H1 (cell line): ENCODE measurements around the gene SMIM29. TPM values are rescaled to one million over a fixed set of nuclear protein-coding genes. Genes with fewer than 3 reads are reported as not detected.
A peak's percentile ranks its signal among the peaks of the same experiment; 100 is the strongest.

Experiments used
- ASH2L ChIP-seq: fragments of 200-600, 300-600 bp; sonication (generic); IDR thresholded peaks from one replicate; pipeline ENCODE4 v1.7.1; 2017; ENCODE audit warnings: low read length
- GTF2F1 ChIP-seq: IDR thresholded peaks from 2 replicates; pipeline ENCODE4 v1.6.1; 2012; ENCODE audit warnings: low read depth, low read length, improper control_type of control experiment, borderline replicate concordance
- HDAC2 ChIP-seq, 2 experiments: fragments of 300-600 bp in 1 of 2; sonication (generic) in 1 of 2; IDR thresholded peaks; 2 replicates each; pipeline ENCODE4 v1.6.1; 2011 to 2012; ENCODE audit warnings: low read depth in 2 of 2, low read length in 2 of 2, mild to moderate bottlenecking in 2 of 2, moderate library complexity in 2 of 2, borderline replicate concordance in 1 of 2, inconsistent platforms in 1 of 2
- KDM1A ChIP-seq: fragments of 200-600, 300-600 bp; sonication (generic); IDR thresholded peaks from 2 replicates; pipeline ENCODE4 v1.7.1; 2016; ENCODE audit warnings: mild to moderate bottlenecking, low read length, borderline replicate concordance
- MAFK ChIP-seq: IDR thresholded peaks from 2 replicates; pipeline ENCODE4 v1.6.1; 2012; ENCODE audit warnings: low read depth, mild to moderate bottlenecking, improper control_type of control experiment, low read length
- MAX ChIP-seq: IDR thresholded peaks from 2 replicates; pipeline ENCODE4 v1.6.1; 2012; ENCODE audit warnings: inconsistent platforms
- NRF1 ChIP-seq: IDR thresholded peaks from 2 replicates; pipeline ENCODE4 v1.6.1; 2011; ENCODE audit warnings: mild to moderate bottlenecking, low read depth, low read length, improper control_type of control experiment
- PHF8 ChIP-seq: fragments of 200-600 bp; sonication (generic); conservative IDR thresholded peaks from 2 replicates; pipeline ENCODE4 v1.7.1; 2012; ENCODE audit warnings: low read depth, mild to moderate bottlenecking, inconsistent platforms, low read length, moderate library complexity
- RAD21 ChIP-seq, 2 experiments: IDR thresholded peaks in 1 of 2; conservative IDR thresholded peaks in 1 of 2; 2 replicates each; pipeline ENCODE4 v1.6.1; 2011; ENCODE audit warnings: low read depth in 2 of 2, low read length in 2 of 2, improper control_type of control experiment in 1 of 2, inconsistent platforms in 1 of 2, mild to moderate bottlenecking in 1 of 2, moderate library complexity in 1 of 2
- RBBP5 ChIP-seq: IDR thresholded peaks from 2 replicates; pipeline ENCODE4 v1.7.1; 2012; ENCODE audit warnings: low read depth, mild to moderate bottlenecking, inconsistent platforms, low read length, moderate library complexity, borderline replicate concordance
- RFX5 ChIP-seq: IDR thresholded peaks from 2 replicates; pipeline ENCODE4 v1.6.1; 2011; ENCODE audit warnings: low read depth, low read length, improper control_type of control experiment, borderline replicate concordance
- RNF2 ChIP-seq: fragments of 200-900, 300-1000 bp; sonication (generic); IDR thresholded peaks from 2 replicates; pipeline ENCODE4 v1.7.1; 2016; ENCODE audit warnings: borderline replicate concordance, low read depth, mild to moderate bottlenecking, antibody characterized with exemption, low read length; ENCODE audit not compliant: poor library complexity, severe bottlenecking; ENCODE audit errors: missing control alignments
- RXRA ChIP-seq: IDR thresholded peaks from 2 replicates; pipeline ENCODE4 v1.6.1; 2011; ENCODE audit warnings: low read depth, mild to moderate bottlenecking, low read length, moderate library complexity; ENCODE audit not compliant: insufficient read depth
- SIN3A ChIP-seq, 2 experiments: IDR thresholded peaks in 1 of 2; conservative IDR thresholded peaks in 1 of 2; 2 replicates each; pipeline ENCODE4 v1.6.1; 2011 to 2012; ENCODE audit warnings: low read length in 2 of 2, improper control_type of control experiment in 1 of 2, low read depth in 1 of 2, mild to moderate bottlenecking in 1 of 2
- SIX5 ChIP-seq: IDR thresholded peaks from 2 replicates; pipeline ENCODE4 v1.6.1; 2011; ENCODE audit warnings: mild to moderate bottlenecking, low read depth, low read length
- TEAD4 ChIP-seq: IDR thresholded peaks from 2 replicates; pipeline ENCODE4 v1.6.1; 2012; ENCODE audit warnings: low read depth, low read length, inconsistent platforms, mixed read lengths
- YY1 ChIP-seq: IDR thresholded peaks from 2 replicates; pipeline ENCODE4 v1.6.1; 2011; ENCODE audit warnings: low read depth, mild to moderate bottlenecking, low read length
- ZNF274 ChIP-seq: IDR thresholded peaks from 2 replicates; pipeline ENCODE4 v1.7.0; 2012; ENCODE audit warnings: low read length, borderline replicate concordance; ENCODE audit errors: extremely low read depth
- polyA plus RNA-seq, 7 experiments: library from polyadenylated mRNA; depleted of rRNA in 3 of 7; stranded (reverse) in 5 of 7; unstranded in 2 of 7; fragments of >200 nt in 5 of 7; fragments of 200-250 nt in 2 of 7; gene quantifications; 1 replicate in 5 of 7; 2 replicates in 1 of 7; 4 replicates in 1 of 7; pipeline versions ENCODE4 v1.2.1 to v1.2.3, GENCODE V29; 2011 to 2013; ENCODE audit warnings: missing spikeins in 2 of 7, mixed read lengths in 2 of 7
- total RNA-seq: library from RNA; stranded (reverse); fragmentation: NEBNext Ultra II Directional; extraction: Animal tissue kit (Norgen Biotek cat#: 25700); gene quantifications from 2 replicates; pipeline ENCODE4 v1.2.1, GENCODE V29; 2021
- TF ChIP-seq, protein P1 (sequence below): IDR thresholded peaks from 2 replicates; pipeline ENCODE4 v1.6.1; 2012; ENCODE audit warnings: inconsistent platforms
- TF ChIP-seq, protein P2 (sequence below): IDR thresholded peaks from 2 replicates; pipeline ENCODE4 v1.6.1; 2011; ENCODE audit warnings: low read length, improper control_type of control experiment

The SMIM29 gene
- total and polyA plus RNA-seq, 2 of the 8 experiments (the other 6 are each of a cell fraction or from before 2014, with no cell fraction given), result 7.0 to 22.4 TPM

DNA sequence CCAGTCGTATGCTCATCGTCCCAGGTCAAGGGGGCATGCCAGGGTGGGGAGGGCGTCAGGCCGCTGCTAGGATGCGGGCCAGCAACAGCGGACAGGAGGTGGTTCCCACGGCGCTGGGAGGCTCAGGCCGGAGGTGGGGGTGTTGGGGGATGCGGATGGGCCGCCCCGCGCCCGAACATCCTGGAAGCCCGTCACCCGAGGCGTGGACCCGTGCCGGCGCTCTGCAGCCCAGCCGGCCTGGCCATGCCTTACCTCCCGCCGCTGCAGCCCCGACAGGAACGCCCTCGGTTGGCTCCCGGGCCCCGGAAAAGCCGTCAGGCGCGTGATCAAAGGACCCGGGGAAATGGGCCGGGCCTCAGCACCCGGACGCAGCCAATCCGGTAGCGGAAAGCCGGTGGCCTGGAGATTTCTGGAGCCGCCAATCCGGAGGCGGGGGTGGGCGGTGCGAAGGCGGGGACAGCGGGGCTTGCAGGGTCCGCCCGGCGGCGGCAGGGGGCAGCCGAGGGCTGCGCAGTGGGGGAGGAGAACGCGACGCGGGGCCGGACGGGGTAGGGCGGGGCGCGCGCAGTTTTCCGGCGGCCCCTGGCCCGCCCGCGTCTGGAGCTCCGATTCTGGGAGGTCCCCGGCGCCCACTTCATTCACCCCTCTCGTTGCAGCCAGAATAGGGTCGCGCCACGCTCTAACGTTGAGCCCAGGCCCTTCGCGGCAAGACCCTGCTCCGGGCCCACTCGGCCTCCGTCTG, at the start of gene SMIM29 (continued):
- no peak for TF ChIP-seq KDM1A
- TF ChIP-seq GTF2F1, result no peak
- TF ChIP-seq RAD21 (IDR thresholded peaks at IDR 0.05 in 1 of 2, conservative IDR thresholded peaks at IDR 0.05 in 1 of 2; ENCODE audit: low read depth in 2 of 2, low read length in 2 of 2), result peak; percentile 83 to 90
- TF ChIP-seq MAX, result peak; percentile 44; the same call in 1 of the 2 replicates
- TF ChIP-seq ZNF274, result no peak
- peak; percentile 33; the same call in 1 of the 2 replicates for TF ChIP-seq RBBP5
- no peak for TF ChIP-seq TEAD4
- no peak for TF ChIP-seq SIX5
- 0 out of 2 replicates have a peak, but pooled peaks have one; percentile 5 for TF ChIP-seq RFX5
- TF ChIP-seq, protein P1, sequence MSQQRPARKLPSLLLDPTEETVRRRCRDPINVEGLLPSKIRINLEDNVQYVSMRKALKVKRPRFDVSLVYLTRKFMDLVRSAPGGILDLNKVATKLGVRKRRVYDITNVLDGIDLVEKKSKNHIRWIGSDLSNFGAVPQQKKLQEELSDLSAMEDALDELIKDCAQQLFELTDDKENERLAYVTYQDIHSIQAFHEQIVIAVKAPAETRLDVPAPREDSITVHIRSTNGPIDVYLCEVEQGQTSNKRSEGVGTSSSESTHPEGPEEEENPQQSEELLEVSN, result no peak
- no peak for TF ChIP-seq RXRA
- no peak for TF ChIP-seq RNF2
- no peak; a peak in 1 of 4 replicates for TF ChIP-seq HDAC2 (IDR thresholded peaks at IDR 0.05; ENCODE audit: borderline replicate concordance in 1 of 2, low read depth in 2 of 2, low read length in 2 of 2)
- TF ChIP-seq, protein P2, sequence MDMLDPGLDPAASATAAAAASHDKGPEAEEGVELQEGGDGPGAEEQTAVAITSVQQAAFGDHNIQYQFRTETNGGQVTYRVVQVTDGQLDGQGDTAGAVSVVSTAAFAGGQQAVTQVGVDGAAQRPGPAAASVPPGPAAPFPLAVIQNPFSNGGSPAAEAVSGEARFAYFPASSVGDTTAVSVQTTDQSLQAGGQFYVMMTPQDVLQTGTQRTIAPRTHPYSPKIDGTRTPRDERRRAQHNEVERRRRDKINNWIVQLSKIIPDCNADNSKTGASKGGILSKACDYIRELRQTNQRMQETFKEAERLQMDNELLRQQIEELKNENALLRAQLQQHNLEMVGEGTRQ, result peak; percentile 23; the same call in 1 of the 2 replicates
- peak; percentile 20 for TF ChIP-seq PHF8
- no peak for TF ChIP-seq MAFK
- TF ChIP-seq NRF1, result no peak
- TF ChIP-seq YY1, result no peak
- TF ChIP-seq ASH2L, result peak; percentile 46
- TF ChIP-seq SIN3A (conservative IDR thresholded peaks at IDR 0.05 in 1 of 2, IDR thresholded peaks at IDR 0.05 in 1 of 2; ENCODE audit: low read depth in 1 of 2, low read length in 2 of 2), result peak; percentile 51 to 65; a peak in 2 of 4 replicates
